Astrocyte (in vitro differentiated cells and primary cell): ENCODE measurements around the gene PLB1. TPM values are rescaled to one million over a fixed set of nuclear protein-coding genes. Genes with fewer than 3 reads are reported as not detected.

Experiments
- DNase-seq: peaks from one replicate; pipeline ENCODE4 v3.0.0-alpha.2; 2010; ENCODE audit warnings: low read depth
- FAIRE-seq: peaks from 2 replicates; lab custom pipeline; 2011; peaks lifted over from hg19 to GRCh38; lab: Jason Lieb, UNC
- H2AFZ ChIP-seq: 2 replicates; pipeline ENCODE4 v1.6.0; 2012; ENCODE audit warnings: low read depth, low read length, inconsistent platforms
- H3K27ac ChIP-seq: 2 replicates; pipeline ENCODE4 v1.5.1; 2011; ENCODE audit warnings: low read depth, low read length, inconsistent platforms
- H3K27me3 ChIP-seq: 2 replicates; pipeline ENCODE4 v1.6.0; 2011; ENCODE audit warnings: low read length, inconsistent platforms; ENCODE audit not compliant: insufficient read depth
- H3K36me3 ChIP-seq: 2 replicates; pipeline ENCODE4 v1.5.1; 2011; ENCODE audit warnings: low read length, inconsistent platforms; ENCODE audit not compliant: insufficient read depth
- H3K4me1 ChIP-seq: 2 replicates; pipeline ENCODE4 v1.5.1; 2011; ENCODE audit warnings: low read length, inconsistent platforms; ENCODE audit not compliant: insufficient read depth
- H3K4me2 ChIP-seq: 2 replicates; pipeline ENCODE4 v1.6.0; 2012; ENCODE audit warnings: low read length, inconsistent platforms
- H3K4me3 ChIP-seq: 2 replicates; pipeline ENCODE4 v1.5.1; 2011; ENCODE audit warnings: low read depth, mild to moderate bottlenecking, low read length, inconsistent platforms; ENCODE audit not compliant: insufficient read depth
- H3K79me2 ChIP-seq: 2 replicates; pipeline ENCODE4 v1.6.0; 2012; ENCODE audit warnings: mild to moderate bottlenecking, low read length, inconsistent platforms; ENCODE audit not compliant: insufficient read depth
- H3K9ac ChIP-seq: 2 replicates; pipeline ENCODE4 v1.6.0; 2012; ENCODE audit warnings: mild to moderate bottlenecking, low read length, inconsistent platforms
- H3K9me3 ChIP-seq: 2 replicates; pipeline ENCODE4 v1.5.1; 2012; ENCODE audit warnings: low read depth, mild to moderate bottlenecking, low read length, inconsistent platforms; ENCODE audit not compliant: insufficient read depth
- H4K20me1 ChIP-seq: 2 replicates; pipeline ENCODE4 v1.6.0; 2012; ENCODE audit warnings: low read length, inconsistent platforms; ENCODE audit not compliant: insufficient read depth
- H3K27ac Mint-ChIP-seq: one replicate; pipeline ENCODE4 v1.8.0; 2021; ENCODE audit warnings: mild to moderate bottlenecking, mixed read lengths; ENCODE audit not compliant: unreplicated experiment
- H3K27me3 Mint-ChIP-seq: one replicate; pipeline ENCODE4 v1.8.0; 2021; ENCODE audit warnings: low read depth, mixed read lengths; ENCODE audit not compliant: unreplicated experiment
- H3K36me3 Mint-ChIP-seq: one replicate; pipeline ENCODE4 v1.8.0; 2021; ENCODE audit warnings: low read depth, mixed read lengths; ENCODE audit not compliant: unreplicated experiment
- H3K4me1 Mint-ChIP-seq: one replicate; pipeline ENCODE4 v1.8.0; 2021; ENCODE audit warnings: low read depth, mixed read lengths; ENCODE audit not compliant: unreplicated experiment
- H3K4me3 Mint-ChIP-seq: one replicate; pipeline ENCODE4 v1.8.0; 2021; ENCODE audit warnings: mild to moderate bottlenecking, moderate library complexity, mixed read lengths; ENCODE audit not compliant: unreplicated experiment
- H3K9me3 Mint-ChIP-seq: one replicate; pipeline ENCODE4 v1.8.0; 2021; ENCODE audit warnings: mild to moderate bottlenecking, mixed read lengths; ENCODE audit not compliant: unreplicated experiment
- CTCF ChIP-seq: IDR thresholded peaks from 2 replicates; pipeline ENCODE4 v1.5.1; 2011; ENCODE audit warnings: low read depth, mild to moderate bottlenecking, inconsistent platforms, low read length, moderate library complexity; ENCODE audit not compliant: insufficient read depth
- EZH2 ChIP-seq: IDR thresholded peaks from 2 replicates; pipeline ENCODE4 v1.6.1; 2012; ENCODE audit warnings: mild to moderate bottlenecking, low read length, inconsistent platforms; ENCODE audit not compliant: insufficient read depth
- total RNA-seq: library from RNA; stranded (reverse); gene quantifications from 2 replicates; pipeline ENCODE4 v1.2.1, GENCODE V29; 2021

PLB1 gene
- total RNA-seq, 1 donor from 2014 or later, result 0.98 TPM

DNA sequence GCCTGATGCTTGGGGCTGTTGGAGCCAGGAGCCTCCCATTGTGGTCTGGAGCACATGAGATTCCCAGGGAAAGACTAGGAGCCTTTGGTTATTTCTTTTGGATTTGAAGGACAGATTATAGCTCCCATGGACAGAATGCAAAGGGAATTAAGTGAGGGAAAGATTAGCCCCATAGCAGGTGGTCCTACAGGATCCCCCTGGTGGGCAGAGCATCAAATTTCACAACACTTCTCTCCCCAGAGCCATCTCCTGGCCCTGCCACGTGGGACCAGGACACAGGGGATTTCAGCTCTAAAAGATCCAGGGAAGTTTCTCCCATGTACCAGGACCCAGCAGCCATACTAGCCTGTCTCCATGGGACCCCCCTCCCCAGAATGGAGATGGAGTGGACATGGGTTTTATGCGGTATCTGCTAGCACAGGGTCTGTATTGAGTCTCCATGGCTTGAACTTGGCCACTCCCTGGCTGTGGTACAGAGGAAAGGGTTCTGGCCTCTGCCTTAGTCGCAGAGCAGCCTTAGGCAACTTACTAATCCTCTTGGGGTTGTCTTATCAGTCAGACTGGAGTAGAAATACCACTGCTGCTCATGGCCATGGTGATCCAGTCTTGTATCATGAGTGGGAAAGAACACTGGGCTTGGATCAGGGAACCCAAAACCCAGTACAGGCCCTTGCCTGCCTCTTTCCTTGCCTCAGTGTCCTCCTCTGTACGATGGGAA, 6.8 kb upstream of the PLB1 start:
- peaks cover 3% of the 10 kb centered on the region for H3K27me3 ChIP-seq
- H3K36me3 Mint-ChIP-seq, result peaks cover 1% of the 10 kb centered on the region
- TF ChIP-seq EZH2 (no peak), CTCF (no peak)

GRCh38 chr2:28490558-28490957, 5.3 kb upstream of the PLB1 start:
- H3K27me3 ChIP-seq, result peaks cover 3% of the 10 kb centered on the region
- no peaks in the 10 kb centered on the region for H3K4me1 Mint-ChIP-seq
- TF ChIP-seq EZH2 (no peak), CTCF (no peak)

More for the DNA sequence above, 6.8 kb upstream of the PLB1 start:
- no peak overlapping the region for H3K27ac ChIP-seq
- no peaks in the 10 kb centered on the region for H3K9me3 ChIP-seq
- FAIRE-seq (no peak), DNase-seq (no peak)
- Mint-ChIP-seq H3K27ac (peak overlapping the region; percentile 47), H3K4me1 (no peaks in the 10 kb centered on the region), H3K9me3 (peaks cover 10% of the 10 kb centered on the region), H3K4me3 (no peak overlapping the region), H3K27me3 (peaks cover 28% of the 10 kb centered on the region)
- H3K36me3 ChIP-seq, result no peaks in the 10 kb centered on the region
- H4K20me1 ChIP-seq, result no peaks in the 10 kb centered on the region
- H3K9ac ChIP-seq, result no peak overlapping the region
- H3K79me2 ChIP-seq, result no peaks in the 10 kb centered on the region
- H3K4me3 ChIP-seq, result no peak overlapping the region
- H3K4me1 ChIP-seq, result no peaks in the 10 kb centered on the region
- H3K4me2 ChIP-seq, result no peak overlapping the region
- no peak overlapping the region for H2AFZ ChIP-seq

GRCh38 chr2:28492282-28492681, 3.6 kb upstream of the PLB1 start:
- H3K36me3 ChIP-seq, result no peaks in the 10 kb centered on the region
- no peaks in the 10 kb centered on the region for H3K9me3 ChIP-seq
- no peak overlapping the region for H2AFZ ChIP-seq
- H3K36me3 Mint-ChIP-seq, result no peaks in the 10 kb centered on the region
- FAIRE-seq (no peak), DNase-seq (no peak)
- H3K9ac ChIP-seq, result no peak overlapping the region
- no peak overlapping the region for H3K27ac Mint-ChIP-seq
- no peak overlapping the region for H3K4me2 ChIP-seq
- TF ChIP-seq CTCF (no peak), EZH2 (no peak)
- H3K9me3 Mint-ChIP-seq, result peaks cover 5% of the 10 kb centered on the region
- no peak overlapping the region for H3K4me3 Mint-ChIP-seq
- H3K27me3 ChIP-seq, result peaks cover 6% of the 10 kb centered on the region
- no peak overlapping the region for H3K4me3 ChIP-seq
- no peaks in the 10 kb centered on the region for H4K20me1 ChIP-seq
- peaks cover 42% of the 10 kb centered on the region for H3K27me3 Mint-ChIP-seq
- no peaks in the 10 kb centered on the region for H3K4me1 Mint-ChIP-seq
- no peaks in the 10 kb centered on the region for H3K79me2 ChIP-seq
- H3K4me1 ChIP-seq, result no peaks in the 10 kb centered on the region
- no peak overlapping the region for H3K27ac ChIP-seq

More at GRCh38 chr2:28490558-28490957, 5.3 kb upstream of the PLB1 start:
- Mint-ChIP-seq H3K4me3 (no peak overlapping the region), H3K9me3 (peaks cover 13% of the 10 kb centered on the region), H3K27me3 (peaks cover 35% of the 10 kb centered on the region), H3K27ac (no peak overlapping the region), H3K36me3 (peaks cover 1% of the 10 kb centered on the region)
- Histone ChIP-seq H3K9ac (no peak overlapping the region), H4K20me1 (no peaks in the 10 kb centered on the region), H2AFZ (no peak overlapping the region), H3K79me2 (no peaks in the 10 kb centered on the region), H3K27ac (no peak overlapping the region), H3K4me3 (no peak overlapping the region), H3K4me1 (no peaks in the 10 kb centered on the region), H3K9me3 (no peaks in the 10 kb centered on the region), H3K4me2 (no peak overlapping the region), H3K36me3 (no peaks in the 10 kb centered on the region)
- DNase-seq, result no peak
- FAIRE-seq, result no peak
